B cell (primary cell): ENCODE measurements around the gene MARCHF3. TPM values are rescaled to one million over a fixed set of nuclear protein-coding genes. Genes with fewer than 3 reads are reported as not detected.

ENCODE experiments used
- ATAC-seq: fragments of 200-7000 bp; cut with Tn5 transposase; one replicate; pipeline ENCODE4 v1.10.0; 2021; ENCODE audit warnings: low read depth, mild to moderate bottlenecking, moderate number of reproducible peaks, moderate library complexity
- CTCF ChIA-PET: fragments of 350-600 bp; sonication (Branson Sonifier 250); formaldehyde crosslinking; loops from one replicate; lab custom pipeline; 2021; ENCODE audit warnings: antibody characterized with exemption, inconsistent platforms; lab: Charles Lee
- POLR2A ChIA-PET: fragments of 350-600 bp; sonication (Branson Sonifier 250); formaldehyde crosslinking; loops from one replicate; lab custom pipeline; 2021; ENCODE audit warnings: antibody characterized with exemption; lab: Charles Lee
- DNase-seq: peaks from one replicate; pipeline ENCODE4 v3.0.0; 2013
- H2AFZ ChIP-seq: 2 replicates; pipeline ENCODE4 v1.6.1; 2012; ENCODE audit warnings: mild to moderate bottlenecking, low read depth, low read length; ENCODE audit not compliant: insufficient read depth, poor library complexity, severe bottlenecking
- H3K27ac ChIP-seq, 2 donors: 1 replicate in 1 of 2; 2 replicates in 1 of 2; pipeline ENCODE4 v1.5.1; 2012 to 2013; ENCODE audit warnings: low read length in 2 of 2, mild to moderate bottlenecking in 2 of 2, moderate library complexity in 1 of 2
- H3K27me3 ChIP-seq, 4 experiments: fragments of 200-600 bp in 1 of 4; sonication (generic) in 1 of 4; replicated peaks in 1 of 4; 1 replicate in 2 of 4; 2 replicates in 2 of 4; pipeline versions ENCODE4 v1.6.1 to v1.7.0; 2013 to 2016; ENCODE audit warnings: low read length in 3 of 4, mild to moderate bottlenecking in 2 of 4, mixed read lengths in 1 of 4, moderate library complexity in 1 of 4; ENCODE audit not compliant: insufficient read depth in 4 of 4, control insufficient read depth in 3 of 4; ENCODE audit errors: control extremely low read depth in 1 of 4
- H3K36me3 ChIP-seq, 2 experiments: replicated peaks in 1 of 2; 1 replicate in 1 of 2; 2 replicates in 1 of 2; pipeline versions ENCODE4 v1.6.1 to v1.7.1; 2013; ENCODE audit warnings: low read length in 1 of 2; ENCODE audit not compliant: insufficient read depth in 2 of 2, control insufficient read depth in 1 of 2; ENCODE audit errors: control extremely low read depth in 1 of 2, extremely low read depth in 1 of 2
- H3K4me1 ChIP-seq, 2 donors: fragments of 200-600 bp in 1 of 2; sonication (generic) in 1 of 2; 1 replicate in 1 of 2; 2 replicates in 1 of 2; pipeline versions ENCODE4 v1.5.1 to v1.6.1; 2013 to 2017; ENCODE audit warnings: low read length in 2 of 2; ENCODE audit not compliant: control insufficient read depth in 2 of 2, insufficient read depth in 2 of 2
- H3K4me2 ChIP-seq: replicated peaks from 2 replicates; pipeline ENCODE3; 2012; ENCODE audit warnings: mild to moderate bottlenecking, low read depth, low read length; ENCODE audit not compliant: poor library complexity, severe bottlenecking
- H3K4me3 ChIP-seq, 5 experiments: fragments of 200-600 bp in 1 of 5; sonication (generic) in 1 of 5; 1 replicate in 3 of 5; 2 replicates in 2 of 5; pipeline versions ENCODE4 v1.5.1 to v1.7.0; 2011 to 2016; ENCODE audit warnings: low read length in 4 of 5, mild to moderate bottlenecking in 4 of 5, low read depth in 2 of 5, control low read depth in 1 of 5, moderate library complexity in 1 of 5; ENCODE audit not compliant: insufficient read depth in 1 of 5; ENCODE audit errors: control extremely low read depth in 1 of 5, extremely low read depth in 1 of 5
- H3K79me2 ChIP-seq: fragments of 200-600 bp; sonication (generic); one replicate; pipeline ENCODE4 v1.6.0; 2016; ENCODE audit warnings: low read length; ENCODE audit not compliant: control insufficient read depth, insufficient read depth
- H3K9ac ChIP-seq: fragments of 200-600 bp; sonication (generic); 2 replicates; pipeline ENCODE4 v1.6.1; 2017; ENCODE audit warnings: mild to moderate bottlenecking, low read length, moderate library complexity
- H3K9me3 ChIP-seq, 3 donors: one replicate each; pipeline versions ENCODE4 v1.6.1 to v1.7.1; 2013; ENCODE audit warnings: low read length in 2 of 3; ENCODE audit not compliant: control insufficient read depth in 2 of 3, insufficient read depth in 1 of 3; ENCODE audit errors: control extremely low read depth in 1 of 3
- H4K20me1 ChIP-seq: 2 replicates; pipeline ENCODE4 v1.6.0; 2012; ENCODE audit warnings: mild to moderate bottlenecking, low read length; ENCODE audit not compliant: insufficient read depth, control insufficient read depth, poor library complexity, severe bottlenecking
- H3K27ac Mint-ChIP-seq: one replicate; pipeline ENCODE4 v1.8.0; 2021; ENCODE audit warnings: mixed read lengths
- H3K27me3 Mint-ChIP-seq: one replicate; pipeline ENCODE4 v1.8.0; 2021; ENCODE audit warnings: mixed read lengths
- H3K4me1 Mint-ChIP-seq: one replicate; pipeline ENCODE4 v1.8.0; 2021; ENCODE audit warnings: mixed read lengths
- H3K4me3 Mint-ChIP-seq: one replicate; pipeline ENCODE4 v1.8.0; 2021; ENCODE audit warnings: mixed read lengths
- H3K9me3 Mint-ChIP-seq: one replicate; pipeline ENCODE4 v1.8.0; 2022; ENCODE audit warnings: mixed read lengths; ENCODE audit not compliant: insufficient read depth
- EZH2 ChIP-seq: IDR thresholded peaks from 2 replicates; pipeline ENCODE4 v1.6.1; 2012; ENCODE audit warnings: borderline replicate concordance, low read depth, mild to moderate bottlenecking, moderate library complexity, low read length; ENCODE audit not compliant: insufficient read depth, poor library complexity, severe bottlenecking
- WGBS: methylation state at CpG from one replicate; pipeline ENCODE4 v1.1.5; 2013; ENCODE audit warnings: missing lambda C conversion rate; ENCODE audit not compliant: insufficient coverage; 5-methylcytosine and 5-hydroxymethylcytosine counted together
- intact Hi-C: fragments of 100-400 bp; cut with micrococcal nuclease; formaldehyde crosslinking; loops from one replicate; pipeline ENCODE4 v1.10.0; 2022
- polyA plus RNA-seq: library from polyadenylated mRNA; depleted of rRNA; stranded (reverse); fragments of >200 nt; gene quantifications from 2 replicates; pipeline ENCODE4 v1.2.3, GENCODE V29; 2012
- total RNA-seq, 2 donors: library from RNA; stranded (reverse); fragments of 120-200 nt in 1 of 2; gene quantifications; 1 replicate in 1 of 2; 2 replicates in 1 of 2; pipeline versions ENCODE4 v1.2.3 to v1.2.4, GENCODE V29; 2013 to 2022
- TF ChIP-seq, protein P1 (sequence below): fragments of 200-600 bp; IDR thresholded peaks from one replicate; pipeline ENCODE4 v1.8.0; 2022; ENCODE audit warnings: antibody characterized with exemption, mild to moderate bottlenecking

Gene MARCHF3
- total and polyA plus RNA-seq, 2 donors (not counting 1 experiment from before 2014, with no cell fraction given): 31.6 to 35.0 TPM

DNA sequence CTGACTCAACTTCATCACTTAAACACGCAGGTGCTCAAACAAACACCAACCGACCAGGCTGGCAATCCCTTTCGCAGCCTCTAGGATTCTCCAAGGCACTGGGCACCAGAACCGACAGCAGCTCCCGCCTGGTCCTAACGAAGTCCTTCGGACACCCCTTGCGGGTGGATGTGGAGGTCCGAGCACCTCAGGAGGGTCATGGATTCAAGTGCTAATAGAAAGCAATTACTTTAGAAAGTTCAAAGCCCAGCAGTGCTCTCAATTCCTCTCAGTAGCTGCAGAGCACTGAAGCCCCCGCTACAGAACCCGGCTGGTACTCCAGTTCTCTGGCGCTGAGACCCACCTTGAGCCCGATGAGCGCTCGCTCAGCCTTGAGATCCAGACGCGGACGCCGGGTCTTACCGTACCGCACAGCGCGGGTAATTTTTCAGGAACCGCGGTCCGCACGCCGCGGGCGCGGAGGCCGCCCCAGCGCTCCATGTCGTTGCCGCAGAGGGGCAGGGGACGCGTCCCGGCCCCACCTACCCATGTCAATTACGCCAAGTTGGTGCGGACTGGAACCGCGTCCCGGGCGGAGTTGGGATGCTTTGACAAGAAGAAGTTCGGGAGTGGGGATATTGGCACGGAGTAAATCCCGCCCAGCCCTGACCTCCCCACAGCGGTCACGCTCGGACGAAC, 638 bp downstream of the MARCHF3 start:
- WGBS: under 1% methylated on average over 51 of the region's 51 CpGs
- no peak for TF ChIP-seq EZH2
- TF ChIP-seq, protein P1, sequence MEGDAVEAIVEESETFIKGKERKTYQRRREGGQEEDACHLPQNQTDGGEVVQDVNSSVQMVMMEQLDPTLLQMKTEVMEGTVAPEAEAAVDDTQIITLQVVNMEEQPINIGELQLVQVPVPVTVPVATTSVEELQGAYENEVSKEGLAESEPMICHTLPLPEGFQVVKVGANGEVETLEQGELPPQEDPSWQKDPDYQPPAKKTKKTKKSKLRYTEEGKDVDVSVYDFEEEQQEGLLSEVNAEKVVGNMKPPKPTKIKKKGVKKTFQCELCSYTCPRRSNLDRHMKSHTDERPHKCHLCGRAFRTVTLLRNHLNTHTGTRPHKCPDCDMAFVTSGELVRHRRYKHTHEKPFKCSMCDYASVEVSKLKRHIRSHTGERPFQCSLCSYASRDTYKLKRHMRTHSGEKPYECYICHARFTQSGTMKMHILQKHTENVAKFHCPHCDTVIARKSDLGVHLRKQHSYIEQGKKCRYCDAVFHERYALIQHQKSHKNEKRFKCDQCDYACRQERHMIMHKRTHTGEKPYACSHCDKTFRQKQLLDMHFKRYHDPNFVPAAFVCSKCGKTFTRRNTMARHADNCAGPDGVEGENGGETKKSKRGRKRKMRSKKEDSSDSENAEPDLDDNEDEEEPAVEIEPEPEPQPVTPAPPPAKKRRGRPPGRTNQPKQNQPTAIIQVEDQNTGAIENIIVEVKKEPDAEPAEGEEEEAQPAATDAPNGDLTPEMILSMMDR: peak; percentile 36
- H3K79me2 ChIP-seq: peaks cover 61% of the 10 kb centered on the region
- ChIA-PET POLR2A (interaction anchor here (0.6 to 2.4 kb wide), 6 partner anchors 36 to 216 kb away, joined by 3 to 9 read pairs (median 4); partner anchors contain the start of gene C5orf63), CTCF (interaction anchor here (1.1 to 1.3 kb wide), 3 partner anchors 12 to 59 kb away, joined by 3 to 4 read pairs (median 4); no protein-coding TSS in a partner anchor)
- H3K27me3 ChIP-seq: no peaks in the 10 kb centered on the region
- peak overlapping the region; percentile 65 to 89 for H3K27ac ChIP-seq
- H3K9ac ChIP-seq: peak overlapping the region; percentile 93
- DNase-seq (peak; percentile 72), ATAC-seq (no peak)
- peak overlapping the region; percentile 82 to 96 (median 88) for H3K4me3 ChIP-seq
- Mint-ChIP-seq H3K27me3 (no peaks in the 10 kb centered on the region), H3K27ac (peak overlapping the region; percentile 88), H3K9me3 (no peaks in the 10 kb centered on the region), H3K4me1 (peaks cover 48% of the 10 kb centered on the region), H3K4me3 (peak overlapping the region; percentile 97)
- H3K4me1 ChIP-seq: peaks cover 25 to 38% of the 10 kb centered on the region in 2 donors
- peak overlapping the region; percentile 82 for H2AFZ ChIP-seq
- H3K9me3 ChIP-seq: no peaks in the 10 kb centered on the region
- H4K20me1 ChIP-seq: peaks cover 9% of the 10 kb centered on the region
- no peaks in the 10 kb centered on the region for H3K36me3 ChIP-seq
- peak overlapping the region; percentile 95 for H3K4me2 ChIP-seq
- intact Hi-C loops: loop anchor here (1.0 to 5.0 kb wide), 10 partner anchors 41 to 428 kb away; partner anchors contain the start of genes C5orf63 and LMNB1
